Measurements from ENCODE around the gene ZNRF3.

Gene ZNRF3

DNA sequence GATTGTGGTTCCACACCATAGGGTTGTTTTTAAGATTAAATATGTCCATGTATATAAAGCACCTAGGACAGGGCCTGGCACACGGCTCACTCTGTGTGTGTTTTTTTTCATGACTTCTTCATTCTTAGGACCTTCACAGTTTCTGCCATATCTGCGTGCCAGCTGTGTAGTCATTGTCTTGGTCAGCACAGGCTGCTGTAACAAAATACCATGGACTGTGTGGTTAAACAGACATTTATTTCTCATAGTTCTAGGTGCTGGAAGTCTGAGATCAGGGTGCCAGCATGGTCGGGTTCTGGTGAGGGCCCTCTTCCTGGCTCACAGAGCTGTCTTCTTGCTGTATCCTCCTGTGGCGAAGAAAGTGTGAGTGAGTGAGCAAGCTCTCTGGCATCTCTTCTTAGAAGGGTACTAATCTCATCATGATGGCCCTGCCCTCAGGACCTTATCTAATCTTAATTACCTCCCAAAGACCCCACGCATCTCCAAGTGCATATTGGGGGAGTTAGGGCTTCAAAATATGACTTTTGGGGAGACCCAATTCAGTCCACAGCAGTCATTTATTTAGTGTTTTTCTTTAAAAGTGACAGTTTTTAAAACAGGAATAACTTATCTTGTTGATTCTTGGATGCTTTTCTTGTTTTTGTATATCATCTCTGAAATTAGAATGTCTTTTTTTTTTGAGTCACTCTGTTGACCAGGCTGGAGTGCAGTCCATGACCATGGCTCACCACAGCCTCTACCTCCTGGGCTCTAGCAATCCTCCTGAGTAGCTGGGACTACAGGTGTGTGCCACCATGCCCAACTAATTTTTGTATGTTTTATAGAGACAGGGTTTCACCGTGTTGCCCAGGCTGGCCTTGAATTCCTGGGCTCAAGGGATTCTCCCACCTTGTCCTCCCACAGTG lies 70.9 kb downstream of the ZNRF3 start:
- no peak for DNase-seq

DNA sequence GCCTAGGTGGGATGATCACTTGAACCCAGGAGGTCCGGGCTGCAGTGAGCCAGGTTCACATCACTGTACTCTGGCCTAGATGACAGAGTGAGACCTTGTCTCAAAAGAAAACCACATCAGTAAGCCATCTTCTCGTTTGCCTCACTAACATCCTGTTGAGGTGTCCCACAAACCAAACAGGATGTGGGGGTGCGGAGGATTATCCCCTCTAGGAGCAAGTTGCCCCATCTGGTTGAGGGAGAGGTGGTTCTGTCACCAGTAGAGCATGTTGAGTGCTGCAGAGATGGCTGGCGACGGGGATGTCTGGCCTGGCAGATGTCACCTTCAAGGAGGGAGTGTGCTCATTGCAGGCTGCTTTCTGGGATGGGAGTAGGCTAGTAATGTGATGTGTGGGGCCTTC lies 72.4 kb downstream of the ZNRF3 start:
- DNase-seq, result peak in 4 of 5 experiments; percentile 45 to 91 (median 70)

DNA sequence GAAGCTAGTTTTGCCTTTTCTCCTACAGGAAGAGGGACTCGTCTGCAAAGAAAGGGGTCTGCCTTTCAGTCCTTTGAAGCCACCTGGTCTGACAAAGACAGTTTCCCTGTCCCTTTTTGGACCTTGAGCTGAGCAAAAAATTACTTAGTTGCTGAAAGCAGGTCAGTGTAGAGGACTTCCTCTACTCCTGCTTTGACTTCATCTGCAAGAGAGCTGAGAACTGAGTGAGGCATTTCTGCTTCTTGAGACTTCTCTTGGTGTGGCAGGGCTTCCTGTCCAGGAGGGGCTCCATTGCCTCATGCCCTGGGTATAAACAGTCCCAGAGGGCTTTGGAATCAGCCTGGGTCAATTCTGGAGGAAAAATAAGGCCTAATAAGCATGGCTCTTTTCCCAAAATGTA lies 73.1 kb downstream of the ZNRF3 start:
- DNase-seq, result no peak

DNA sequence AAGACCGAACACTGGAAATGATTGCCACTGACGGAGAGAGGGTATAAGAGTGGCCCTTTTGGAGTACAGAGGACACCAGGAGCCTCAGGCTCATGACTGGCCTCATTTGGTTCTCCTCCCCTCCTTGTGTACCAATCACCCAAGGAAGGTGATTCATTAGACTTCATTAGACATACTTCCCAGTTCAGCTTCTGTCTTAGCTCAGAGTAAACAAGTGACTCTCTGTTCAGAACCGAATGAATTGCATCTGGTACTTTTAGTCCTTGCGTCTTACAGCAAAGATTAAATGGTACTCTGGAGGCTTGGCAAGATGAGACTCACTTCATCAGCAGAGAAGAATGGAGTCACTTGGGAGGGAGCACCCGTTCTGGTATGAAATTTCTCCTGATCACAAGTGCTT lies 75.2 kb downstream of the ZNRF3 start:
- no peak for DNase-seq

DNA sequence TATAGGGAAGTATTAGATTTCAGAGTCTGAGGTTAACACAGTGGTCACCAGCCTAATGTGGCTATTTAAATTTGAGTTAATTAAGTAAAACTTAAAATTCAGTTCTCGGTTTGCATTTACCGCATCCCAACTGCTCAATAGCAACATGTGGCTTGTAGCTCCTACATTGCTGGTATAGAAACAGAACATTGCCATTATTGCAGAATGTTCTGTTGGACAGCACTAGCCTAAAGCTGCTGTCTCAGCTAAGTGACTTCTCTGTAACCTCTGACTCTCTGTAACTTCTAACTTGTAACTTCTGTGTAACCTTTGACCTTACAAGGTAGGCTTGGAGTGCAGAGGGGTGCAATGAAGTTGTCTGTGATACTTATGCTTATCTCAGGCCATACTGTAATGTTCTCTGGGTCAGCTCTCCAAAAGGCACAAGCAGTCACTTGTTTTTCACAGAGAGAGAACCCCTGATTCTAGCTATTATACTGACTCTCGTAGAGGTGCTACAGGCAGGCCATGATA lies 78.7 kb downstream of the ZNRF3 start:
- no peak for DNase-seq

DNA sequence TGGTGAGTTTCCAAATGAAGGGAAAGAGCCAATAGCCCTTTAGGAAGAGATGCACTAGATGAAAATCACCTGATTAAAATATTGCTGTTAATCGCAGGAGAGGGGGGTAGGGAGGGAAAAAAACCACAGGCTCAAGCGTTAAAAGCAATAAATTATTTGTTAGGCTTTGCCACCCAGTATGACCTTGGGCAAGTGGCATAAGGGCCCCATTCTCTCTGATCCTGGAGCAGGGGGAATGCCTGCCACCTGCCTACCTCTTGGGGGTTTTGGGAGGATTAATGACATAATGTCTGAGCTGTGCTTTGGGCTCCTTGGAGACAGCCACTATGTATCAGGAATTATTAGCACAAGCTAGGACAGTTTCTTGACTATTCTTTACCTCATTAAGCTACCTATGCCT lies 80.0 kb downstream of the ZNRF3 start:
- DNase-seq, result no peak

DNA sequence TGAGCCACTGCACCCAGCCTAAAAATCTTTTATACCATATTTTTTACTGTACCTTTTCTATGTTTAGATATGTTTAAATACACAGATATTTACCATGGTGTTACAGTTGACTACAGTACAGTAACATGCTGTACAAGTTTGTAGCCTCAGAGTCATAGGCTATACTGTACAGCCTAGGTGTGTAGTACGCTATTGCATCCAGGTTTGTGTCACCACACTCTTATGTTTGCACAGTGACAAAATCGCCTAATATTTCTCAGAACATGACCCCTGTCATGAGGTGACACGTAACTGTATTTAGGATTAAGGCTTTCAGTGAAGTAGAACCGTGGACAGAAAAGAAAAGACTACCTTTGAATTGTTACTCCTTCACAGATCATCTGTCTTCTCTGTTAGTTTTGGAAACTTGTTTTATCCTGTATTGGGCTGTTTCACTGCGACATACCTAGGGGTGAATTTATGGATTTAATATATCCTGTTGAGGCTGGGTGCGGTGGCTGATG lies 83.8 kb downstream of the ZNRF3 start:
- DNase-seq, result no peak

DNA sequence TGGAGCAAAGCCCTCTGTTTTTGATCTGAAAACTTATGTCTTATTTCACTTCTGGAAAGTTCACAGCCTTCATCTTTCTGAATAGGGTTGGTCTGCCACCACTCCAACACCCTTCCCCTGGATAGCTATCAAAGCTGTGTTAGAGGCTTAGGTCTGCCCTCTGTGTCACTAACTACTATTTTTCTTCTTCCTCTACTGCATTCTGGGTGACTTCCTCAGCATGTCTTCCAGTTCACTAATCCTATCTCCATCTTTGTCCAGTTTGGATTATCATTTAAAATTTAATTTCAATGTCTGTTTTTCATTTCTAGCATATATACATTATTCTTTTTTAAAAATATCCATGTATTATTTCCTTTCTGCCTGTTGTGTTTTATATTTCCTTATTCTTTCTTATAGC lies 84.6 kb downstream of the ZNRF3 start:
- no peak for DNase-seq

DNA sequence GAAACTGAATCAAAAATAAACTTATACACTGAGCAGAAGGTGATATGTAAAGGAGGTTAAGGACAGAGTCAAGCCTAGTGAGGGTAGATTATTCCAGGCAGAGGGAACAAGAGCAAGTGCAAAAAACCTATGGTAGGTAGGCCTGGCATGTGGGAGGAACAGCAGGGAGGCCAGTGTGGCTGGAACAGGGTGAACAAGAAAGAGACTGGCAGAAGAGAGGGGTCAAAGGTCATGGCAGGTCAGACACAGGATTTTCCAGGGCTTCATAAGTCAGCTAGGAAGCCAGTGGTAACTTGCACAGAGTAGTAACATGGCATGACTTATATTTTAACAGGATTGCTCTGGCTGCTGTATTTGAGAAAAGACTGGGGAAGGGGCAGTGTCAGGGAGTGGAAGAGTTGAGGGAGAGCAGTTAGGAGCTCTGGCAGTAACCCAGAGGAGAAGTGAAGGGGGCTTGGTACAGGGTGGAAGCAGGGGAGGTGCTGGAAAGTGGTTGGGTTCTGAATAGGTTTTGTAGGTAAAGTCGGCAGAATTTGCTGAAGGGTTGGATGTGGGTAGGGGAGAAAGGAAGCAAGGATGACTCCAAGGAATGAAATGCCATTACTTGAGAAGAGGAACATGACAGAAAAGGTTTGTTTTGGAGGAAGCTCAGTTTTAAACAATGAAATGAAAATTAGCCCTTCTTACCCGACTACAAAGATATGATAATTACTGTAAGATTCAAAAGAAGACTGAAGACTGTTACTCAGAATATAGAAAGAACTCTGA lies 86.2 kb downstream of the ZNRF3 start:
- DNase-seq, result no peak

DNA sequence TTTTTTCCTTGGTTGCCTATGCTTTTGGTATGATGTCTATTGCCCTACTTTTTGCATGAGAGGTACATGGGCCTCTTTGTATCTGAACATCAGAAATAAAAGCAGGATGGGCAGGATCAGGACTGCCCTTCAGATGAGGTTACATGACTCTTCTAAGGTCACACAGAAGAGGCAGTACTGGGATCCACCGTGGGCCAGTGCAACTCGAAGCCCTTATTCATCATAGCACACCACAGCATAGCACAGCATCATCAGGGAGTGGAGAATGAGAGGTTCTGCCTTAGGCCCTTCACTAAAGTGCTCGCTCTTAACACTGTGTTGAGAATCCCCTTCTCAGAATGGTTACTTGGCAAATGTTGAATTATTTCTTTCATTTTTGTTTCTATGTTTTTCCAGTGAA lies 90.0 kb downstream of the ZNRF3 start:
- no peak for DNase-seq

DNA sequence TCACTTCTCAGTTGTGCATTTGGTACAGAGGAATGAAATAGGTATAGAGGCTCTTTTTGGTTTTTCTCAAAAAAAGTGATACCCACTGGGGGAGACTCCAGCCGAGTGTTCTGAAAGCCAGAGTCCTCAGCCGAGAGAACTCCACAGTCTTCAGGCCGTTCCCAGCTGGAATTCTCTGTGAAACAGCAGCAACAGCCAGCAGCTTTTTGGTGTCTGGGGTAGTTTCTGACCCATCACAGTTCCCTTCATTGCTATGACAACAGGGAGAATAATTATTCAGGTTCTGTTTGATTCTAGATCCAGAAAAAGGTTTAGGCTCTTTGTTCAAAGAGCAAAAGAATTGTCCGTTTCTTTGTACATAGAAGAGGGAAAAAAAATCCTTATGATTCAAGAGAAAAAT lies 93.7 kb downstream of the ZNRF3 start:
- DNase-seq, result no peak

DNA sequence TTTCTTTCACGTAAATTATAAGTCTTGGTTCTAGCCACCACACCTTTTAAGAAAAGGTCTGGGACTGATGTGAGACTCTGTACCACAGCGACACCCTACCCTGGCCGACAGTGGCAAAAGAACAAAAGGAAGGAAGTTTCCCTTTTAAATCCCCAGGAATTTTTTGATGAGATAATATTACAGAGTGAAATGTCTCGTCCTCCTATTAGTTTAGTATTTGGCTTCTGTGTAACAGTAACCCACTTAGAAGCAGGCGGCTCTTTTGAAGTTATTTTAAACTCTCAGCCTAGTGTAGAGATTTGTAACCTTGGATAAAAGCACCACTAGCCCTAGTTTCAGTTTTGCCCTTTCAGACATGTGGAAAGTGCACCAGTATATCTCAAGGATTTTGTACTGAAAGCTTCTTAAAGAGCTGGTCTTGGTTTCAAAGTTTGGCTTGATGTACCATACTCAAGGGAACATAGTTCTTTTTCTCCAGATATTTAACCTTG lies 94.2 kb downstream of the ZNRF3 start:
- no peak for DNase-seq

DNA sequence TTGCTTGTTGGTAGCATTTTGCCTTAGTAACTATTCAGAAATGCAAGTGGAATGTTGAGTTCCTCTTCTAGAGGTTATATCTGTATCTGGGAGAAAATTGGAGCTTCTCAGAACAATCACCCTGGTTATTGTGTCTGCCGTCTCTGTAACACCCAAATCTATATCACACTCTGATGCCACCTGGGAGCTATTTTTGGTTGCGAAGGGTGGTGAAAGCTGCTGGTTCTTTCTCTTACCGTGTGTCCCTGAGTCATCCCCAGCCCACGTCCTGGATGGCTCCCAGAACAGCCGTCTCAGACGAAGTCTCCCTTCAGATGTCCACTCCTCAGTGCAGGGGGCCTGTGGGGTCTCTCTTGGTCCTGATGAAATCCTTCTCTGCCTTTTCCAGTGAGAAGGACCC lies 94.8 kb downstream of the ZNRF3 start:
- DNase-seq, result no peak

DNA sequence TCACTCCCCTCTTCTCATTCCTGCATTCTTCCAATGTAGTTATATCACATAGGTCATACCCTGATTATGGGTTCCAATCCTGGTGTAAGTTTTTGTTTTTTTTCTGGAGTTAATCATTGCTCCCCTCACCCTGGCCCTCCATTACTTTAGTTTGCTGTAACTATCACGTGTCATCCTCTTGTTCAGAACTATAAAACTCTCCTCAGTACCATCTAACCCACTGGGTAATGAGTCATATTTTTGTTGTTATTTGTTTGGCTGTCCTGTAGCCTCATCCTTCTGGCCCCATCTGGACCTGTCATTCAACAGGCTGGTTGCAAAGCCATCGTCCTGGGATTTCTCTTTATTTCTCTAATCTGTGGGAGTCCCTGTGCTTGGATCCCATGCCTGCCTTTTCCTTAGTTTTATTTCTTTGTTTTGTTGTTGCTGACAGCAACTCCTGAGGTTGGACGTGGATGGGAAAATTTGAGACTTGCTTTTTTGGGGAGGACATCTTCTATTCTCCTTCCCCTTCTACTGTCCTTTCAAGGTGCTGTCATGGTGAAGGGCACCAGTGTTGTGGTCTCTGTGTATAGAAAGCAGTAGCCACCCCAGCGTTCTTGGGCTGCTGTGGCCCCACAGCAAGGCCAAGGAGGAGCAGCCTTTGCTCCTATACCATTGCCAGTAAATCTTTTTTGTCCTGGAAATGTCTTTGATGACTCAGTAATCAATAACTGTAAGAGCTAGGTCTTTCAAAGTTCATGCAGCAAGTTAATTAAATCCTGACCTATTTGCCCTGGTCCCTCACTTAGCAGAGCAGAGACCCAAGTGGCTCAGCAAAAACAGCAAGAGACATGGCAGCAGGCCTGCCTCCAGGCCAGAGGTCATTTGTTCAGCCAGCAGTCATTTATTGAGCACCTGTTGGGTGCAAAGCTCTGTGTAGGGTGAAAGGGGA lies 95.8 kb downstream of the ZNRF3 start:
- no peak for DNase-seq

DNA sequence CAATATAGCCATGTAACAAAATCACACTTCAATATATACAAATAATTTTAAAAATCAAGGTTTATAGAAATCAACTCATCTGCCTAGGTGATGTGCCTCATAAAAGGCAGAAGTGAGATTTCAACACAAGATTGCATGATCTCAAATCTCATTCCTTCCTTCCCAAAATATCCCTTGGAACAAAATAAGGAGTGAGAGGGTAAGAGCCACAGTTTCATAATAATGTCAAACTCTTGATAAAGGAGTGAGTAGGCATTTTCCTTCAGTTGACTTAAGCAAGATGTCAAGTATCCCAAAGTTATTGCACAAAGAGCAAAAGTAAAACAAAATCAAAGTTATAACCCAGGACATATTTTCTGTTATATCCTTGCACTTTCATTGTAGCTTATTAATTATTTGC lies 97.0 kb downstream of the ZNRF3 start:
- DNase-seq, result no peak

DNA sequence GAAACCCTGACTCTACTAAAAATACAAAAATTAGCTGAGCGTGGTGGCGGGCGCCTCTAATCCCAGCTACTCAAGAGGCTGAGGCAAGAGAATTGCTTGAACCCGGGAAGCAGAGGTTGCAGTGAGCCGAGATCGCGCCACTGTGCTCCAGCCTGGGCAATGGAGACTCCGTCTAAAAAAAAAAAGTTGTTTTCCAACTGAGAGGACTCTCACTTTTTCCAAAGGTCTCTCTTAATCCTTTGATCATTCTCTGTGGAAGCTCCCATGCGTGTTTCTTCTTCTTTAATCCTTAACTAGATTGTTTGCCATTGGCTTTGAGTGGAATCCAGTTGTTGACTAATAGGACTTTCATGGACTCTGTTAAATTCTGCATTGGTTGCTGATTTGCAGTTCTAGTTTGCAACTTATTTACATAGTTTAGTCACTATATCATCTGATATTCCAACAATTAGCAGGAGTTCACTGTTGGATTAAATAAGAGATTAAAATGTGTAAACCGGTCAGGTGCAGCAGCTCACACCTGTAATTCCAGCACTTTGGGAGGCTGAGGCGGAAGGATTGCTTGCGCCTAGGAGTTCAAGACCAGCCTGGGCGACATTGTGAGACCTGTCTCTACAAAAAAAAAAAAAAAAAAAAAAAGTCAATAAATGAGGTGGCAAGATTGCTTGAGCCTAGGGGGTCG lies 98.6 kb downstream of the ZNRF3 start:
- DNase-seq, result no peak

DNA sequence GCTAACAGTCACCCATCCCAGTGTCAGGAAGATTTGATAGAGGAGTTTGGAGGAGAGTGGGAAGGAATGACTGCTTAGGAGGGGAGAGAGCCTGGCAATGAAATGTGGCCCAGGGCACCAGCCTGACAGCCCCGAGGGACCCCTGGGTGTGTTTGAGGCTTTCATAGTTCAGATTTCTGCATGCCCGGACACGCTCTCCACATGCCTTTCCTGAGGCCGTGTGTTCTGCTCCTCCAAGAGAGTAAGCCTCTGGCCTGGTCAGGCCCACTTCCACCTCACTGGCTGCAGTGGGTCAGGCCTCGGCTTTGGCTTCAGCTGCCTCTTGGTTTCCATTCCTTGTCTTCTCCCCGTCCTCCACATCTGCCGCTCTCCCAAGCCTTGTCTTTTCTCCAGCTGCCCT lies 99.8 kb downstream of the ZNRF3 start:
- DNase-seq, result no peak

DNA sequence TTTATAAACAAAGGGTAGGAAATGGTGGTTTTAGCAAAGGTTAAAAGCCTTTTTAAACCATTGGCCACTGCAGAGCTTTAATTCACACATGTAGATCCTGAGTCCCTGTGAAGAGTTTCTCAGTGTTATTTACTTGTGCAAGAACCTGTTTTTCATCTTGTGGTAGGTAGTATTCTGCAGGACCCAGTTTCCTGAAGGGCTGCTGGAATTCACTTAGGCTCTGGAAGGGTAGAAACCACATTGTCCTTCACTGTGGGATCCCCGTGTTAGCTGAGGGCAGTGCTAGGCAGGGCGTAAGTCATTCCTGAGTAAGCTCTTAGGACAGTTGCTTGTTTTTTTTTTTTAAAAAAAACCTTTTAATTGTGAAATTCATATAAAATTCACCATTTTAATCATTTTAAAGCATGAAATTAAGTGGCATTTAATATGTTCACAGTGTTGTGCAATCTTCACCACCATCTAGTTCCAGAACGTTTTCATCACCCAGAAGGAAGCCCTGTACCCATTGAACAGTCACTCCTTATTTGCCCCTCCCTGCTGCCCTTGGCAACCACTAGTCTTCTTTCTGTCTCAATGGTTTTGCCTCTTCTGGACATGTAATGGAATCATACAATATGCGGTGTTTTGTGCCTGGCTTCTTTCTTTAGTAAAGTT lies 100.5 kb downstream of the ZNRF3 start:
- no peak for DNase-seq

DNA sequence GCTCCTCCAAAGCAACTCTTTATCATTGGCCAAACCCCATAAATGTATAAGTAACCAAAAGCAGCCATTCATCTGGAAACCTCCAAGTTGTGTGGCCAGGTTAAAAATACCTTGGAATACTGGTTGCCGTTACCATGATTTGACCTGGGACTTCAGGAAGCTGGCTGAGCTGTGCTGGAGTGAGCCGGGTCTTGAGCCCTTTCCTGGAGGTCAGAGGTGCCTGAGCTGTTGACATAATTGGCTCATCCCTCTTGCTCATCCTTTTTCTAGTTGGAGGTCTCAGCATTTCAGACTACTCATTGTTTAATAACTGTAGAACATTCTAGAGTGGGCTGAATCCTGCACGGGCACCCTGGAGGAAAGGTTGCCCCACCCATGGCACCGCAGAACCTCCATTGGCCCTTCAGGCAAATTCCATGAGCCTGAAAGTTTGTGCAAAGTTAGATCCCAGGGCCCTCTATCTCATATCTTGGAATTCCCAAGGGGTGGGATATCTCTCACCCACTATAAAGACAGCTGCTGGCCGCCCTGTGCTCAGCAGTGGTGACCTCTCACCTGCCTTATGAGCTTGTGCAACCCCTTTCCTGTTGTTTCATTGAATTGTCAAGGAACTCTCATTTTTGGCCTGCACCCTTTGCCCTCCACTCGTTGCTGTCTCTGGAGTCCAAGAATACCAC lies 101.2 kb downstream of the ZNRF3 start:
- DNase-seq, result no peak

DNA sequence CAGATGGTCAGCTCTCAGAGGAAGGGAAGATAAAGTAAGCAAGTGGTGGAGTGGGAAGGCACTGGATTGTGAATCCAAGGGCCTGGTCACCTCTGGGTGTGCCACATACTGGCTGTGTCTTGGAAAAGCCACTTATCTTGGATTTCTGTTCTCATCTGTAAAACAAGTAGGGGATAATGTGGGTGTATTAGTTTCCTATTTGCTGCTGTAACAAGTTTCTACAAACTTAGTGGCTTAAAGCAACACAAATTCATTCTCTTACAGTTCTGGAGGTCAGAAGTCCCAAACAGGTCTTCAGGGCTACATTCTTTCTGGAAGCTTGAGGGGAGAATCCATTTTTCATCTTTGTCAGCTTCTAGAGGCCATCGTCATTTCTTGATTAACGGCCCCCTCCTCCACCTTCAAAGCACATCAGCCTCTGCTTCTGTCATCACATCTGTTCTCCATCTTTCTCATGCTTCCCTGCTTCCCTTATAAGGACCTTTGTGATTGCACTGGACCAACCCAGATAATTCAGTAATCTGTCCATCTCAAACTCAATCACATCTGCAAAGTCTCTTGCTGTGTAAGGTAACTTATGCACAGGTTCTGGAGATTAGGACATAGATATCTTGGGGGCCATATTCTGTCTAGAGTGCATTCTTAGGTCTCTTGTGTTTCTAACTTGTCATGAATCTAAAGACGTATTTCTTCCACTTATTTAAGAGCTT lies 102.4 kb downstream of the ZNRF3 start:
- DNase-seq, result no peak

Measured in T-helper 2 cell (primary cell).